GM12872 (cell line): Measurements from ENCODE around the gene SLC9A3.

Experiments
- CTCF ChIP-seq: IDR thresholded peaks from 3 replicates; pipeline ENCODE4 v1.5.1; 2011; ENCODE audit warnings: low read depth, mild to moderate bottlenecking, low read length, moderate library complexity; ENCODE audit not compliant: insufficient read depth

SLC9A3 gene

GRCh38 chr5:429453-430188 is 94.6 kb downstream of the SLC9A3 start:
- no peak for TF ChIP-seq CTCF

- no peak for TF ChIP-seq CTCF
Measured at GRCh38 chr5:428754-429452, 95.3 kb downstream of the SLC9A3 start.

GRCh38 chr5:428219-428618 is 96.0 kb downstream of the SLC9A3 start:
- no peak for TF ChIP-seq CTCF

- TF ChIP-seq CTCF: no peak
Measured at GRCh38 chr5:427415-428087, 96.7 kb downstream of the SLC9A3 start.

- no peak for TF ChIP-seq CTCF
Measured at GRCh38 chr5:426392-426976, 97.8 kb downstream of the SLC9A3 start.

- TF ChIP-seq CTCF: 0 out of 3 replicates have a peak, but pooled peaks have one; percentile 14
Measured at GRCh38 chr5:425714-426113, 98.5 kb downstream of the SLC9A3 start.
